HuH-7.5 (cell line): ENCODE data around the gene VWA1.
"Not testable (repeated sequence)": the region's sequence is repeated elsewhere in the genome, so short reads cannot be mapped to it uniquely, and the experiment has no call there.

Experiments used
- DNase-seq: peaks from one replicate; pipeline ENCODE4 v3.0.0; 2011; ENCODE audit warnings: low spot score

Gene VWA1

GRCh38 chr1:1422465-1423244 lies 12.8 kb upstream of the VWA1 start:
- no peak for DNase-seq

DNA sequence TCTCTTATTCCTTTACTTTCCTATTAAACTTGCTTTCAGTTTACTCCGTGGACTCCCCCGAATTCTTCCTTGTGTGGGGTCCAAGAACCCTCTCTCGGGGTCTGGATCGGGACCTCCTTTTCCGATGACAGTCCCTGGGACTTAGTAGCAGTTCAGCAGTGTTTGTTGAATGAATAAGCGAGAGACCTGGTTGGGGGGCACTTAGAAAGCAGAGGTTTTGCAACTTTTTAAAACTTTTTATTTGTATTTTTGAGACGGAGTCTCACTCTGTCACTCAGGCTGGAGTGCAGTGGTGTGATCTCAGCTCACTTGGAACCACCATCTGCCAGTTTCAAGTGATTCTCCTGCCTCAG lies 12.3 kb upstream of the VWA1 start:
- no peak for DNase-seq

DNA sequence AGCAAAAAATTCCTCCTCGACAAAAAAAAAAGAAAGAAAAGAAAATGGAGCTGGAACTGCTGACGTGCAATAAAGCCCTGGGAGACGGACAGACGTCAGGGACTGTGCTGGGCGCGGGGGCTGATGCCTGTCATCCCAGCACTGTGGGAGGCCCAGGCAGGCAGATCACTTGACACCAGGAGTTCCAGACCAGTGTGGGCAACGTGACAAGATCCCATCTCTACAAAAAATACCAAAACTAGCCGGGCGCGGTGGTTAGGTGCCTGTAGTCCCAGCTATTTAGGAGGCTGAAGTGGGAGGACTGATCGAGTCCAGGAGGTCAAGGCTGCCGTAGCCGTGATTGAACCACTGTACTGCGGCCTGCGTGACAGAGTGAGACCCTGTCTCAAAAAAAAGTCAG lies 10.8 kb upstream of the VWA1 start:
- no peak for DNase-seq

GRCh38 chr1:1425426-1425752 lies 10.1 kb upstream of the VWA1 start:
- DNase-seq = no peak

DNA sequence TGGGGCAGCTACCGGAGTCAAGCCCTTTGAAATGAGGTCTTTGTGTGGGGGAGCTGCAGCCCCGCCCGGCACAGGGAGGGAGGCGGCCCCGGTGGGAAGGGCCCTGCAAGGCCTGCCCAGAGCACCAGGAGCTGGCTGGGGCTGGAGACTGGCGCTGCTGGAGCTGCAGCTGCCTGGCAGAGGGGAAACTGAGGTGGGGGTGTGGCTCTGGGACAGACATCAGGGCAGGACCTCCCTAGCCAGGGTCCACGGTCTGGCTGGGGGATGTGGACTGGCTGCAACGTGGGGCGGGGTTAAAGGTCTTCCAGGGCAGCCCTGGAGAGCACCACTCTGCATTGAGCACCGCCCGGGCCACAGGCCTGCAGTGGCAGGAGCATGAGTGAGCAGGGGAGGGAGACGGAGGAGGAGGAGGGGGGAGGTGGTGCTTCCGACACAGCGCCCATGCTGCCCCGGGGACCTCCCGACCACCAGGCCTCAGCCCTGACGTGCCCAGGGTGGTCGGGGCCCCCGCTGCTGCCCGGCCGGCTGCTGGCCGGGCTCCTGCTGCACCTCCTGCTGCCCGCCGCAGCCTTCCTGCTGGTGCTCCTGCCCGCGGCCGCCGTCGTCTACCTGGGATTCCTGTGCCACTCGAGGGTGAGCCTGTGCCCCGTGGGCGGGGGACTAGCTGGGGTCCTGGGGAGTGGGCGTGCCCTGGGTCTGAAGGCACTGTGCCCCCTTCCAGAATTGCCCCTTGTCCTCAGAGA lies 9.6 kb upstream of the VWA1 start:
- peak; percentile 31 for DNase-seq

DNA sequence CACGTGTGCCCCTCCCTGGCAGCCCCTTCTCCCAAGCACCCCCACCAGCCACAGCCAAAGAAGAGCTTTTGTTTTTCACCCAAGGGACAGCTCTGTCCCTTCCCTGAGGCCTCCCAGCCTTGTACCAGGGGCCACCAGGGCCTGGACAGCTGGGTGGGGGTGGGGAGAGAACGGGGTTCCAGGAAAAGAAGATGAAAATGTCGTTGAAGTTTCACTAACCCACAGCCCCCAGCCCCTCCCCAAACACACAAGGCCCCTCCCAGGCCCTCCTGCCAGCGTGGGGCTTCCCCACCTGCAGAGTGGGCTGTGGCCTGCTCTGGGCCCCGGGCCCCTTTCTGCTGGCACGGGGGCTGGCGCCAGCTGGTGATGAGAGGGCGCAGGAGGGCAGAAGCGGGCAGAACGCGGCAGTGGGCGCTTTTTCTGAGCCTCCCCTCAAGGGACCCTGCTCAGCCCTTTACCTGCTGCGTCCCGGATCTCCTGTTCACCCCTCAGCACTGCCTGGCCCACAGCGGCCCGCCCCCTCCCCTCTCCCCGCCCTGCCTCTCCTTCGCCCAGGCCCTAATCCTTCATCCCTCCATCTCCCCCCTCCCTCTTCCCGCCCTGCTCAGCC lies 8.9 kb upstream of the VWA1 start:
- peak; percentile 15 for DNase-seq

DNA sequence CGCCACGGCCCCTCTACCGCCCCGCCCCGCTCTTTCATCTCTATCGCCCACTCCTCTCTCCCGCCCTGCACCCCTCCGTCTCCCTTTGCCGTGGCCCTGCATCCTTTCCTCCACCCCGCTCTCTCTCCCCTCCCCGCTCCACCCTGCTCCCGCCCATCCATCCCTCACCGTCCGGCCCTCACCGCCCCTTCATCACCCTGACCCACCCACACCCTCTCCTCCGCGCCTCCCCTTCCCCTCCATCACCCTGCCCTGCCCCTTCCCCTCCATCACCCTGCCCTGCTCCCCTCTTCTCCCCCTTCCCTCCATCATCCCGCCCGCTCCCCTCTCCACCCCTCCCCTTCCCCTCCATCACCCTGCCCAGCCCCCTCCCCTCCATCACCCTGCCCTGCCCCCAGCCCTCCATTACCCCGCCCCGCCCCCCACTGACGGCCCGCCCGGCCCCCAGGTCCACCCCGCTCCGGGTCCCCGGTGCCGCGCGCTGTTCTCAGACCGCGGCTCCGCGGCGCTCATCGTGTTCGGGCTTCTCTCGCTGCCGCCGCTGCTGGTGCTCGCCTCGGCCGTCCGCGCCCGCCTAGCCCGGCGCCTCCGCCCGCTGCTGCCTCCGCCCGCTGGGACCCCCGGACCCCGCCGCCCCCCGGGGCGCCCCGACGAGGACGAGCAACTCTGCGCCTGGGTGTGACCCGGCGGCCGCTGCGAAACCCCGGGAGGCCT lies 8.2 kb upstream of the VWA1 start:
- DNase-seq = no peak

- DNase-seq = no peak
Measured at GRCh38 chr1:1427820-1428148, 7.7 kb upstream of the VWA1 start.

- no peak for DNase-seq
Measured at GRCh38 chr1:1428174-1428573, 7.3 kb upstream of the VWA1 start.

GRCh38 chr1:1428967-1429366 lies 6.5 kb upstream of the VWA1 start:
- not testable (repeated sequence) for DNase-seq

DNA sequence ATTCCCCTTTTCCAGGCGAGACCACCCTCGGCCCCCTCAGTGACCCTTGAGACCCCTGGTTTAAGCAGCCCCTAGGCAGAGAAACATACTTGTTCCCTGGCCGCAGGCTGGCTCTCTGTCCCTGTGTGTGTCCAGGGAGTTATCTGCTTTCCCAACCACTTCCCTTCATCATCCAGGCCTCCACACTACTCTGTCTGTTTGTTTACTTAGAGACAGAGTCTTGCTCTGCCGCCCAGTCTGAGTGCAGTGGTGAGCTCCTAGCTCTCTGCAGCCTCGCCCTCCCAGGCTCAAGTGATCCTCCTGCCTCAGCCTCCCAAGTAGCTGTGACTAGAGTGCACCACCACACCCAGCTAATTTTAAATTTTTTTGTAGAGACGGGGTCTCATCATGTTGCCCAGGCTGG lies 5.8 kb upstream of the VWA1 start:
- DNase-seq = peak; percentile 93

DNA sequence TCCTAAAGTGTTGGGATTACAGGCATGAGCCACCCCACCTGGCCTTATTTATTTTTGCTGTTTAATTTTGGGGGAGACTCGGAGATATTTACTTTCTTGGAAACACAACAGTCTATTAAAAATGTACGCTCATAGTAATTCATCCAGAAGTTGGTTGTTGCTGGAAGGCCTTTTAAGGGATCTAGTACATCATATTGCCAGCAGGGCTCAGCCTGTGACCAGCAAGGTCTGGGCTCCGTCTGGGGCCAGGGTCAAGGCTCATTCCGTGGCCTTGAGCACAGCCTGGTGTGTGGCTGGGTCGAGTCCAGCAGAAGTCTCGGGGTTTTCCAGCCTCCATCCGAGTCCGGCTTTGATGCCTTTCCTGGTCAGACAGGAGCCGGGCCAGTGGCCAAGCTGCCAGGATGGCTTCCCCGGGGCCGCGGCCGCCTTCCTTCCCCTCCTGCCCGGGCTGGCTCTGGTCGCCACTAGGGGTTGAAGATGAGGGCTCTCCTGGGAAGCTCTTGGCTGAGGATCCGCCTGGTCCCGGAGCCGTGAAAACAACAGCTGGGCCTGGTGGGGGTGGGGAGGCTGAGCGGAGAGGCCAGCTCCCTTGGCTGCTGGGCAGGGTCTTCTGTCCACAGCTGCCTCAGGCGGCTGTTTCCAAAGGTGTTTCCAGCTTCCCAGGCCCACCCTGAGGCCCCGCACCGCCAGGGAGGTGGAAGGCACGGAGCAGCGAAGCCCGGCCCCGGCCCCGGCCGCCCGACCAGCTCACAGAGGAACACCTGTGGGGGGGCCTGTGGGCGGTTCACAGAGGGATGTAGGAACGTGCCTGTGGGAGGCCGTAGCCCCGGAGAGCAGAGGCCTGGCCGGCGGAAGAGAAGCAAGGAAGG lies 5.1 kb upstream of the VWA1 start:
- DNase-seq = peak; percentile 56

DNA sequence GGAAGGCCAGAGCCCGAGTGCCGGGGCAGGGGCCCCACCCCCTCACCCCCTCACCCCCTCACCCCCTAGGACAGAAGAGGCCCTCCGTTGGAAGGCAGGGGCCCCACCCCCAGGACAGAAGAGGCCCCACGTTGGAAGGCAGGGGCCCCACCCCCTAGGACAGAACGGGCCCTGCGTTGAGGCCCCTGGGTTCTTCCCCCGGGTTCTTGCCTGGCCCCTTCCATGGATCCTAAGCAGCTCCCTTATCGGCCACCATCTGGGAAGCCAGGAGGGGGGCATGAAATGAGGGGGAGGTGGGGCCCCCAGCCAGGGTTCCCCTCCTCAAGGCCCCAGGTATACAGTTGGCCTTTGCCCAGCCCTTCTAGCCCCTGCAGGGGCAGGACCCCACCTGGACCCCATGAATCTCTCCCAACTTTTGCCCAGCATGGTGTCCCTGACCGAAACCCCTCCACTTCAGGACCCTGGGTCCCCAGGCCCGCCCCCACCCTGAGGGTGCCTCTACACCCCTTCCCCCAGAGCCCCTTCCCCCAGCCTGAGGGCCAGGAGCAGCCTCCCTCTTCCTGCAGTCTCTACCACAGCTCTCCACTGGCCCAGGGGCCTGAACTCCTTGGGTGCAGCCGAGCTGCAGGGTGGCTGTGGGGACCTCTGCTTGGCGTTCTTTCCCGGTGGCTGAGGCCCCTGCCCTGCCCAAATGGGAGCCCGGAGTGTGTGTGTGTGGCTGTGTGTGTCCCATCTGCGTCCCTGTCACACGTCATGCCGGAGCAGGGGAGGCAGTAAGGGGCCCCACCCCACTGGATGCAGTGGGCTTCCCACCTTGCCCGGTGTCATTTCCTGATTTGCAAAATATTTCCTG lies 4.3 kb upstream of the VWA1 start:
- DNase-seq = peak; percentile 74

DNA sequence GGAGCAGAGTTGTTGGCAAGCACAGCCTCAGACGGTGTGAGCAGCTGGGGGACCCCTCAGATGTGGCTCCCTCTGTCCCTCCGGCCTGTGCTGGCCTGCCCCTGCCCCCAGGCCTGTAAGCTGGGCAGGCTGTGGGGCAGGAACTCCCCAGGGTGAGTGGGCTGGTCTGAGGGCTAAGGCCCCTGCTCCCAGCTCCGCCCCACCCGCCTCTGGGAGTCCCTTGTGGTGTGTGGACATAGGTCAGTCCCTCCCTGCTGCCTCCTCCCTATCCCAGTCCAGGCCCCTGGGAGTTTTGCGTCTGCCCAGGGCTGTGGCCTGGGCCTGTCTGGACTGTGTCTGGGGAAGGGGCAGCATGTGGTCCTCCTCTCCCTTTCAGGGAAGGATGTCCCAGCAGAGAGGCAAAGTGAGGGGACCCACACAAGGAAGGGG lies 3.6 kb upstream of the VWA1 start:
- DNase-seq = peak; percentile 98

GRCh38 chr1:1432274-1432950 lies 3.1 kb upstream of the VWA1 start:
- DNase-seq = peak; percentile 52

- DNase-seq = peak; percentile 98
Measured at GRCh38 chr1:1432951-1433803, 2.3 kb upstream of the VWA1 start.

GRCh38 chr1:1433804-1434130 lies 1.7 kb upstream of the VWA1 start:
- DNase-seq = no peak

- no peak for DNase-seq
Measured at GRCh38 chr1:1434131-1434823, 1.2 kb upstream of the VWA1 start.

GRCh38 chr1:1434824-1435105 lies 725 bp upstream of the VWA1 start:
- DNase-seq = no peak
